Endothelial cell of umbilical vein (primary cell): ENCODE measurements around the gene GID4.

Source experiments
- POLR2A ChIP-seq: IDR thresholded peaks from 2 replicates; pipeline ENCODE4 v1.6.1; 2012; ENCODE audit warnings: low read depth, mild to moderate bottlenecking, control low read depth, low read length
- POLR2AphosphoS5 ChIP-seq: IDR thresholded peaks from 2 replicates; pipeline ENCODE4 v1.6.1; 2012; ENCODE audit warnings: low read depth, mild to moderate bottlenecking, control low read depth, low read length, moderate library complexity; ENCODE audit not compliant: insufficient read depth
- TF ChIP-seq, protein P1 (sequence below), 2 donors: IDR thresholded peaks; 1 replicate in 1 of 2; 2 replicates in 1 of 2; pipeline ENCODE4 v1.5.1; 2011; ENCODE audit warnings: low read length in 2 of 2, mild to moderate bottlenecking in 2 of 2, moderate library complexity in 2 of 2, control low read depth in 1 of 2, inconsistent platforms in 1 of 2, low read depth in 1 of 2; ENCODE audit not compliant: insufficient read depth in 1 of 2; ENCODE audit errors: extremely low read depth in 1 of 2
- TF ChIP-seq, protein P2 (sequence below): IDR thresholded peaks from 2 replicates; pipeline ENCODE4 v1.6.1; 2011; ENCODE audit not compliant: insufficient read depth, insufficient read length

DNA sequence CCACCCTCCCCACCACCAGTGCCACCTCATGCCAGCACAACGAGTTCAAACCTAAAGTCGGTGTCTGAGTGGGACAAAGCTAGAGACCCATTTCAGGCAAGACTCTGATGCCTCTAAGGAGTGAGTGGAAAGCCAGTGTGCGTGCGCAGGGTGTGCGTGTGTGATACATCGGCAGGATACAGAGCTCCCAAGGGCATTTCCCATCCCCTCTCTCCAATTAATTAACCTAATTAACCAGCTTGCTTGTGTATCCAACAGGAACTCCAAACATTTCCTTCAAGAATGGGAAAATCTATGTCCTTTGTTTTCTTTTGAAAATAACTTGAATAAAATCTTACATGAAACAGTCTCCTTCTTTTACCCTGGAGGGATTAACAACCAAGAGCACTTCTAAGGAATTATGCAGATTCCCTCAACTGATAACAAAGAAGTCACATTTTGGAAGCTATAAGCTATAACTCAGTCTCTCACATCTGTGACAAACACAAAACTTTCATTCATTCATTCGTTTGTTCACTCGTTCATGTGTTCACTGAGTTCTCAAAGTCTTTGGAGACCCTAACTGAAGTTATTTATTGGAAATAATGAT is 10.2 kb upstream of the GID4 start:
- TF ChIP-seq, protein P1, sequence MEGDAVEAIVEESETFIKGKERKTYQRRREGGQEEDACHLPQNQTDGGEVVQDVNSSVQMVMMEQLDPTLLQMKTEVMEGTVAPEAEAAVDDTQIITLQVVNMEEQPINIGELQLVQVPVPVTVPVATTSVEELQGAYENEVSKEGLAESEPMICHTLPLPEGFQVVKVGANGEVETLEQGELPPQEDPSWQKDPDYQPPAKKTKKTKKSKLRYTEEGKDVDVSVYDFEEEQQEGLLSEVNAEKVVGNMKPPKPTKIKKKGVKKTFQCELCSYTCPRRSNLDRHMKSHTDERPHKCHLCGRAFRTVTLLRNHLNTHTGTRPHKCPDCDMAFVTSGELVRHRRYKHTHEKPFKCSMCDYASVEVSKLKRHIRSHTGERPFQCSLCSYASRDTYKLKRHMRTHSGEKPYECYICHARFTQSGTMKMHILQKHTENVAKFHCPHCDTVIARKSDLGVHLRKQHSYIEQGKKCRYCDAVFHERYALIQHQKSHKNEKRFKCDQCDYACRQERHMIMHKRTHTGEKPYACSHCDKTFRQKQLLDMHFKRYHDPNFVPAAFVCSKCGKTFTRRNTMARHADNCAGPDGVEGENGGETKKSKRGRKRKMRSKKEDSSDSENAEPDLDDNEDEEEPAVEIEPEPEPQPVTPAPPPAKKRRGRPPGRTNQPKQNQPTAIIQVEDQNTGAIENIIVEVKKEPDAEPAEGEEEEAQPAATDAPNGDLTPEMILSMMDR (IDR thresholded peaks at IDR 0.05; ENCODE audit: extremely low read depth in 1 of 2, insufficient read depth in 1 of 2, low read depth in 1 of 2, low read length in 2 of 2): no peak
- no peak for TF ChIP-seq POLR2AphosphoS5
- no peak for TF ChIP-seq POLR2A
- TF ChIP-seq, protein P2, sequence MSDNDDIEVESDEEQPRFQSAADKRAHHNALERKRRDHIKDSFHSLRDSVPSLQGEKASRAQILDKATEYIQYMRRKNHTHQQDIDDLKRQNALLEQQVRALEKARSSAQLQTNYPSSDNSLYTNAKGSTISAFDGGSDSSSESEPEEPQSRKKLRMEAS: no peak
